Kidney epithelial cell (primary cell): Measurements from ENCODE around the gene PPP6R3. TPM values are rescaled to one million over a fixed set of nuclear protein-coding genes. Genes with fewer than 3 reads are reported as not detected.
A peak's percentile ranks its signal among the peaks of the same experiment; 100 is the strongest.

ENCODE experiments used
- DNase-seq: peaks from one replicate; pipeline ENCODE4 v3.0.0-alpha.2; 2010; ENCODE audit warnings: low read depth
- H3K27me3 ChIP-seq: 2 replicates; pipeline ENCODE4 v1.6.0; 2011; ENCODE audit warnings: low read length; ENCODE audit not compliant: control insufficient read depth, insufficient read depth
- H3K36me3 ChIP-seq: 2 replicates; pipeline ENCODE4 v1.5.1; 2011; ENCODE audit warnings: low read length; ENCODE audit not compliant: control insufficient read depth, insufficient read depth
- H3K4me3 ChIP-seq: 2 replicates; pipeline ENCODE4 v1.5.1; 2011; ENCODE audit warnings: low read depth, mild to moderate bottlenecking, control low read depth, low read length
- total RNA-seq: library from RNA; depleted of rRNA; stranded (reverse); fragments of >200 nt; gene quantifications from 2 replicates; pipeline ENCODE4 v1.2.3, GENCODE V29; 2015
- TF ChIP-seq, protein P1 (sequence below): IDR thresholded peaks from 2 replicates; pipeline ENCODE4 v1.5.1; 2011; ENCODE audit warnings: mild to moderate bottlenecking, moderate library complexity, low read length, control low read depth, inconsistent platforms; ENCODE audit not compliant: insufficient read depth, poor library complexity, severe bottlenecking

PPP6R3 gene
- total RNA-seq, 1 donor from 2014 or later, result 71.7 TPM

GRCh38 chr11:68596231-68596630, 135.7 kb downstream of the PPP6R3 start:
- Histone ChIP-seq H3K4me3 (no peak overlapping the region), H3K27me3 (no peaks in the 10 kb centered on the region), H3K36me3 (peaks cover 3% of the 10 kb centered on the region)
- DNase-seq, result no peak
- TF ChIP-seq, protein P1, sequence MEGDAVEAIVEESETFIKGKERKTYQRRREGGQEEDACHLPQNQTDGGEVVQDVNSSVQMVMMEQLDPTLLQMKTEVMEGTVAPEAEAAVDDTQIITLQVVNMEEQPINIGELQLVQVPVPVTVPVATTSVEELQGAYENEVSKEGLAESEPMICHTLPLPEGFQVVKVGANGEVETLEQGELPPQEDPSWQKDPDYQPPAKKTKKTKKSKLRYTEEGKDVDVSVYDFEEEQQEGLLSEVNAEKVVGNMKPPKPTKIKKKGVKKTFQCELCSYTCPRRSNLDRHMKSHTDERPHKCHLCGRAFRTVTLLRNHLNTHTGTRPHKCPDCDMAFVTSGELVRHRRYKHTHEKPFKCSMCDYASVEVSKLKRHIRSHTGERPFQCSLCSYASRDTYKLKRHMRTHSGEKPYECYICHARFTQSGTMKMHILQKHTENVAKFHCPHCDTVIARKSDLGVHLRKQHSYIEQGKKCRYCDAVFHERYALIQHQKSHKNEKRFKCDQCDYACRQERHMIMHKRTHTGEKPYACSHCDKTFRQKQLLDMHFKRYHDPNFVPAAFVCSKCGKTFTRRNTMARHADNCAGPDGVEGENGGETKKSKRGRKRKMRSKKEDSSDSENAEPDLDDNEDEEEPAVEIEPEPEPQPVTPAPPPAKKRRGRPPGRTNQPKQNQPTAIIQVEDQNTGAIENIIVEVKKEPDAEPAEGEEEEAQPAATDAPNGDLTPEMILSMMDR, result no peak

- TF ChIP-seq, protein P1, result no peak
- DNase-seq, result no peak
- peaks cover 8% of the 10 kb centered on the region for H3K36me3 ChIP-seq
Observed at GRCh38 chr11:68598816-68599653, 138.5 kb downstream of the PPP6R3 start.

GRCh38 chr11:68601147-68601546, 140.6 kb downstream of the PPP6R3 start:
- Histone ChIP-seq H3K27me3 (no peaks in the 10 kb centered on the region), H3K4me3 (no peak overlapping the region), H3K36me3 (peaks cover 8% of the 10 kb centered on the region)
- no peak for DNase-seq
- TF ChIP-seq, protein P1, result no peak

More at GRCh38 chr11:68598816-68599653, 138.5 kb downstream of the PPP6R3 start:
- no peaks in the 10 kb centered on the region for H3K27me3 ChIP-seq
- no peak overlapping the region for H3K4me3 ChIP-seq

- Histone ChIP-seq H3K27me3 (no peaks in the 10 kb centered on the region), H3K4me3 (no peak overlapping the region), H3K36me3 (peaks cover 7% of the 10 kb centered on the region)
- TF ChIP-seq, protein P1, result no peak
- no peak for DNase-seq
Observed at GRCh38 chr11:68609761-68610160, 149.2 kb downstream of the PPP6R3 start.

GRCh38 chr11:68610452-68611116, 150.0 kb downstream of the PPP6R3 start:
- no peak overlapping the region for H3K4me3 ChIP-seq
- no peaks in the 10 kb centered on the region for H3K27me3 ChIP-seq
- TF ChIP-seq, protein P1, result peak; percentile 39
- H3K36me3 ChIP-seq, result peaks cover 7% of the 10 kb centered on the region
- no peak for DNase-seq
